Activated naive CD4-positive, alpha-beta T cell treated with anti-CD3 and anti-CD28 coated beads, Interleukin-2, amount 50 U/mL, for 72 hours (primary cell): ENCODE data around the gene SUN5. TPM values are rescaled to one million over a fixed set of nuclear protein-coding genes. Genes with fewer than 3 reads are reported as not detected.
A peak's percentile ranks its signal among the peaks of the same experiment; 100 is the strongest.

ENCODE experiments used
- ATAC-seq, 2 donors: fragments of 150-1000 bp; cut with Tn5 transposase; 2 replicates each; pipeline ENCODE4 v1.10.0; 2021; ENCODE audit warnings: mild to moderate bottlenecking in 2 of 2, moderate library complexity in 2 of 2
- DNase-seq, 2 donors: peaks; one replicate each; pipeline ENCODE4 v3.0.0; 2021 to 2022; ENCODE audit warnings: low spot score in 2 of 2
- H3K27ac Mint-ChIP-seq, 2 donors: one replicate each; pipeline ENCODE4 v1.8.0; 2022; ENCODE audit warnings: mild to moderate bottlenecking in 2 of 2, mixed read lengths in 2 of 2
- H3K36me3 Mint-ChIP-seq, 2 donors: one replicate each; pipeline ENCODE4 v1.8.0; 2022; ENCODE audit warnings: mixed read lengths in 2 of 2
- H3K9me3 Mint-ChIP-seq, 2 donors: one replicate each; pipeline ENCODE4 v1.8.0; 2022; ENCODE audit warnings: mixed read lengths in 2 of 2
- total RNA-seq, 2 donors: library from RNA; stranded (reverse); gene quantifications; one replicate each; pipeline ENCODE4 v1.2.3, GENCODE V29; 2022

SUN5 gene
- total RNA-seq, 2 donors from 2014 or later = not detected

DNA sequence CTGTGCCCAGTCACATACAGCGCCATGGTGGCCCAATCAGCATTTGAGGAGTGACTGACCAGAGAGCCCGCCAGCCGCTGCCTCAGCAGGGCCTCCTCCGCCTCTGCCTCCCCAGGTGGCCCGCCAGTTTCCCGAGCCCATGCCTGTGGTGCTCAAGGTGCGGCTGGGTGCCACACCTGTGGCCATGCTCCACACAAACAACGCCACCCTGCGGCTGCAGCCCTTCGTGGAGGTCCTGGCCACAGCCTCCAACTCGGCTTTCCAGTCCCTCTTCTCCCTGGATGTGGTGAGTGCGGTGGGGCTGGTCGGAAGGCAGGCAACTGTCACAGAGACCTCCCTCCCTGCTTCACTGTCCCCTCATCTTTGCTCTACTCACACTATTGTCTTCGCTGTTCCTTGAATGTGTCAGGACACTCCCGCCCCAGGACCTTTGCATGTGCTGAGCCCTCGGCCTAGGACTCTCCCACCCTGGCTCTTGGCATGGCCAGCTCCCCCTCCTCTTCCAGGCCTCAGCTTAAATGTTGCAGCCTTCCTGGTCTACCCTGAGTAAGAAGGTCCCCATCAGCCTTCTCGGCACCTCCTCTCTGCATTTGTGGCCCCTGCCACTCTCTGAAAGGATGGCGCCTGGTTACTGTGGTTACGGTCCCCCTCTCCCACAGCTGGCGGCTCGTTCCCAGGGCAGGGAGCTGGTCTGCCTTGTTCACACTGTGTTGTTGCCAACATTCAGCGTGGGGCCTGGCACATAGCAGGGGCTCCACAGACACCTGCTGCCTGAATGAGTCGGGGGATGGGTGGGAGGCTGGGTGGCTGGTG lies 15.4 kb upstream of the SUN5 start:
- H3K27ac Mint-ChIP-seq = peak overlapping the region in 1 of 2 donors; percentile 60
- ATAC-seq (no peak), DNase-seq (no peak)
- no peaks in the 10 kb centered on the region for H3K36me3 Mint-ChIP-seq
- no peaks in the 10 kb centered on the region for H3K9me3 Mint-ChIP-seq

DNA sequence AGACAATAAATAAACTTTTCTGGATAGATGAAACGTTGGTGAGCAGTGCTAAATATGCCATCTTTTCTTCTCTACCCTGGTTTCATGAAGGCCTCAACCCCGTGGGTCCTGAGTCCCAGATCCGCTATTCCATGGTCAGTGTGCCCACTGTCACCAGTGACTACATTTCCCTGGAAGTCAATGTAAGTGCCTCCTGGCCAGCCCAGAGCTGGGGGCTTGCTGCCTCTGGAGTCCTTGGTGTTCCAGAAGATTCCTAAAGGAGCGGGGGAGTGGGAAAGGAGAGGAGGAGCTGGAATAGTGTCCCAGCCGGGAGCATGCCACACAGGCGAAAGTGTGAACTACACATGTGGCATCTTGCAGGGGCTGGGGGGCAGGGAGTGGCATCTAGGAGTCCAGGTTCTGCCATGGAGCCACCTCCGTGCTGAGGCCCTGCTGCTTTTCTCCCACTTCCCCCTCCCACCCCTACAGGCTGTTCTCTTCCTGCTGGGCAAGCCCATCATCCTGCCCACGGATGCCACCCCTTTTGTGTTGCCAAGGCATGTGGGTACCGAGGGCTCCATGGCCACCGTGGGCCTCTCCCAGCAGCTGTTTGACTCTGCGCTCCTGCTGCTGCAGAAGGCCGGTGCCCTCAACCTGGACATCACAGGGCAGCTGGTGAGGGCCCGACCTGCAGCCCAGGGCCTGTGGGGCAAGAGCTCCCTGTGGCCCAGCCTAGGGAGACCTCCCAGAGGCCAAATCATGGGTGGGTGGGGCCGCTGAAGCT lies 14.1 kb upstream of the SUN5 start:
- ATAC-seq (no peak), DNase-seq (no peak)
- Mint-ChIP-seq H3K36me3 (no peaks in the 10 kb centered on the region), H3K27ac (peak overlapping the region in 1 of 2 donors; percentile 60), H3K9me3 (no peaks in the 10 kb centered on the region)

DNA sequence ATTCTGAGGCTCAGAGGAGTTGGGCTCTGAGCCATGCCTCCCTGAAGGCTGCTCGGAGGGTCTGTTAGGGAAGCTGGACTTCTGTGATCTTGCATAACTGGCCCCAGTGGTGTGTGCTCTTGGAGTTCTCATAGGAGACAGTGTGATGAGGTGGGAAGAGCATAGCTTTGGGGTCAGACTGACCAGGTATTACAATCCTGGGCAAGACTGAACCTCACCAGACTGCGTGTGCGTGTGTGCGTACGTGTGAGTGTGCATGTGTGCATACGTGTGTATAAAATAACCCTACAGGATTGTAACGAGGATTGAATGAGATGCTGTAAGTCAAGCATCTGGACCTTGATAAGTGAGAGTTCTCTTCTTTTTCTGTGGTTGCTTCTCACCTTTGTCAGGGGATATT lies 13.3 kb upstream of the SUN5 start:
- ATAC-seq (no peak), DNase-seq (no peak)
- Mint-ChIP-seq H3K36me3 (no peaks in the 10 kb centered on the region), H3K9me3 (no peaks in the 10 kb centered on the region), H3K27ac (no peak overlapping the region)

DNA sequence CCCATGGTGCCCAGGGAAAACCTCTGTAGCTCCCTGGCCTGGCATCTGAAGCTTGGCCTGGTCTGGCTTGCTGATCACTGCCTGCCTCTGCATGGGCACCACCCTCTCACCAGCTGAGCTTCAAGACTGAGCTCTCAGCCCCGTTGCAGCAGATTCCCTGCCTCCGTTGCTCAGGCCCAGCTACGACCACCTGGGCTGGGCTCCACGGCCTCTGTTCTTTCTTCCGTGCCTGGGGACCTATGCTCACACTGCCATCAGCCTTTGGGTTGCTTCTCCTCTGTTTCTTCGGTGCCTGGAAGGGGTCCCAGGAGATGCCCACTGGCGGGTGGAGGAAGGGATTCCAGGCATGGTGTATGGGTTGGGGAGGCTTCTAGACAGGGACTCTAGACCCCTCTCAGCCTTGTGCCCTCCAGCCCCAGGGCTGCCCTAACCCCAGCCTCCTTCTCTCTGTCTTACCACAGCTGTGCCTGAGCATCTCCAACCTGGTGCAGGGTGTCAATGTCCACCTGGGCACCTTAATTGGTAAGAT lies 12.4 kb upstream of the SUN5 start:
- no peak for DNase-seq
- ATAC-seq = no peak
- no peaks in the 10 kb centered on the region for H3K36me3 Mint-ChIP-seq
- no peaks in the 10 kb centered on the region for H3K9me3 Mint-ChIP-seq
- peak overlapping the region; percentile 75 to 88 for H3K27ac Mint-ChIP-seq

DNA sequence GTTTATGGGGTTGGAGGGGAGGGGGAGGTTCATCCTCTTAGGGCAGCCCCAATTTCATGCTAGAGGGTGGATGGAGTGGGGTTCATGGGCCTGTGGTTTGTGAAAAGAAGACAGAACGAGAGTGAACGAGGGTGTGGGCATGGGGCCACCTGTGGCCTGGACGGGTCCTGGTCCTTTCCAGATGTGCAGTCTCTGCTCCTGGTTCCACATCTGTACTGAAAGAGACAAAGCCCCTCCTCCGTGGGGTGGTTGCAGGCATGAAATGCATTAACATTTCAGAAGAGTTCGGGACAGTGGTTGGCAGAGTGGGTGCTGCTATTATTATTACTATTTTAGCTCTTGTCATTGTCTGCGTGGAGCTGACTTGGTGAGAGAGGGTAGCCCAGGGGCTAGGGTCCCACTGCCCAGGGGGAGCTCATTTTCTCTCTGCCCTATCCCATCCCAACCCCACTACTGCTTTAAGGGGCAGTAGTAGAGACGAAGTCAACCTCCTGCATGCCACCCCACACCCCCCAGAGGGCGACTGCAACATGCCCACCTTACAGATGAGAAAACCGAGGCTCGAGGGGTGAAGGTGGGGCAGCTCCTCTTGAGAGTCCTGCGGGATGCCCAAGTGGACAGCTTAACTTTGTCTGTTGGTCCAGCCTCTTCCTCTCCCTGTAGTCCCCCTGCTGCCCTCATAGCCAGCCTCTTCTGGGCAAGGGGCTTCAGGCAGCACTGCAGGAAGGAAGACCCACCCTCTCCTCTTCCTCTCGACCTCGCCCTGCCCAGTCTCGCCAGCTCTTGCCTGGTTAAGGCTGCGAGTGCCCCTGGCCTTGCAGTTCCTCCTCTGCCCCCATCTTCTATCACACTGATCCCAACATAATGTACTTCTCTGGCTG lies 11.7 kb upstream of the SUN5 start:
- no peak for ATAC-seq
- no peak for DNase-seq
- H3K9me3 Mint-ChIP-seq = no peaks in the 10 kb centered on the region
- no peaks in the 10 kb centered on the region for H3K36me3 Mint-ChIP-seq
- H3K27ac Mint-ChIP-seq = peak overlapping the region; percentile 75 to 88

DNA sequence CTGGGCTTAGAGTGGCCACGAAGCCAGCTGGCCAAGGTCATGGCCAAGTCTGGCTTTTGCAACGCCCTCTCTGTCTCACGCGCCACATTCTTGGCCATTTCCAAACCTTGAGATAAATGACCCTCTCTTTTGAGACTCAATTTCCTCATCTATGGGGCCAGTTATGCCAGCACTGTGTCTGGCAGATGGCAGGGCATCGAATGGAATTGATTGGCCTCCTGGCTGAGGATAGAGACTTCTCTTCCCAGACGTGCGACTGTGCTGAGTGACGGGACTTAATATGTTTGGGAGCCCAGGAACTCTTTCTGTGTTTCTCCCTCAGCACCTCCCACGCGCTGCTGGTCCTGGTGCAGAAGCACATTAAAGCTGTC lies 10.9 kb upstream of the SUN5 start:
- ATAC-seq = no peak
- no peak for DNase-seq
- Mint-ChIP-seq H3K27ac (peak overlapping the region in 1 of 2 donors; percentile 14), H3K9me3 (no peaks in the 10 kb centered on the region), H3K36me3 (no peaks in the 10 kb centered on the region)

DNA sequence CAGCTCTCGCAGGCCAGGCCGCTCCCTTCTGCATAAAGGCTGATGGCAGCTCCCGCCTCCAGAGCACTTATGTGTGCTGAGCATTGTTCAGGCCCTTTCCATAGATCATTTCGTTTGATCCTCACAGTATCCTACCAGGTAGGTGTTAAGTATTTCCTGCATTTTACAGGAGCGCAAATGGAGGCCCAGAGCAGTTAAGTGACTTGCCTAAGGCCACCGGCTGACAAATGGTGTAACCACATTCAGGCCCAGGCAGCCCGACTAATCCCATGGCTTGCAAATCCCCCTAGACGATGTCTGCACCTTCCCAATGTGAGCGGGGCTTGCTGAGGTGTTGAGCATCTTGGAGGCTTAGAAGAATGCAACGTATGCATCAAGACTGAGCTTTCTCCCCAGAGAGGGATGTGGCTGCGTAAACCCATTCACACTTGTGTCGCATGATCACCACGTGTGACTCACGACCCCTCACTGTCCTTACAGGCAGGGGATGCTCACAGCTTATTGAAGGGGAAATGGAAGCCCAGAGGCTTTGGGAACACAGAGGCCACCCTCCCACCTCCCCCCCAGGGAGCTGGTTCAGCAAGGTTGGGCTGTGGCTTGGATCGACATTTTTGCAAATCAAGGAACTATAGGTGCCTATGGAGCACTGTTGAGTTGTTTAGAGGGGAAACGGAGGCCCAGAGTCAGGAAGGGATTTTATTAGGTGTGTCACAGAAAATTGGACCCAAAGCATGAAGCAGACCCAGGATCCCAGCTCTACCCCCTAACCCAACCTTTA lies 10.3 kb upstream of the SUN5 start:
- H3K36me3 Mint-ChIP-seq = no peaks in the 10 kb centered on the region

DNA sequence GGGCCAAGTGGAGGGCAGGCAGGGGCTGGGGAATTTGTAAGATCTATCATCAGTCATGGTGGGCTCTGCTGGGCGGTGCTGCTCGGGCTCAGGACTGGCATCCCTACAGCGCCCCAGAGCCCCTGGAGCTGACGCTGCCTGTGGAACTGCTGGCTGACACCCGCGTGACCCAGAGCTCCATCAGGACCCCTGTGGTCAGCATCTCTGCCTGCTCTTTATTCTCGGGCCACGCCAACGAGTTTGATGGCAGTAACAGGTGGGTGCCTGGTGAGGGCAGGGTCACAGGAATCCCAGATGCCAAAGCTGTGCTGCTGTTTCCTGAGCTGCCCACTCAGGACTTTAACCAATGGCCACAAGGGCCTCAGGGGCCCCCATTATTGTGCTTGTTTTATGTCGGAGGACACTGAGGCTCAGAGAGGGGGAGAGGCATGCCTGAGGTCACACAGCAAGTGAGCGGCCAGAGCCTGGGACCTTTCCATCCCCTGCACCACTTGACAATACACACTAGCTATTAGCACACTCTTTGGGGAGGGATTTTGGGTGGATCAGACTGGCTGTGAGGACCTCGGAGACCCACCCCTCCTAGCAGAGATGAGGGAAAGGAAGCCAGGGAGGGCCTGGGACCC lies 9.6 kb upstream of the SUN5 start:
- no peak for ATAC-seq
- no peak overlapping the region for H3K27ac Mint-ChIP-seq
- H3K36me3 Mint-ChIP-seq = no peaks in the 10 kb centered on the region
- no peak for DNase-seq
- H3K9me3 Mint-ChIP-seq = no peaks in the 10 kb centered on the region

More for the DNA sequence above, 10.3 kb upstream of the SUN5 start:
- ATAC-seq (no peak), DNase-seq (no peak)
- Mint-ChIP-seq H3K9me3 (no peaks in the 10 kb centered on the region), H3K27ac (no peak overlapping the region)

DNA sequence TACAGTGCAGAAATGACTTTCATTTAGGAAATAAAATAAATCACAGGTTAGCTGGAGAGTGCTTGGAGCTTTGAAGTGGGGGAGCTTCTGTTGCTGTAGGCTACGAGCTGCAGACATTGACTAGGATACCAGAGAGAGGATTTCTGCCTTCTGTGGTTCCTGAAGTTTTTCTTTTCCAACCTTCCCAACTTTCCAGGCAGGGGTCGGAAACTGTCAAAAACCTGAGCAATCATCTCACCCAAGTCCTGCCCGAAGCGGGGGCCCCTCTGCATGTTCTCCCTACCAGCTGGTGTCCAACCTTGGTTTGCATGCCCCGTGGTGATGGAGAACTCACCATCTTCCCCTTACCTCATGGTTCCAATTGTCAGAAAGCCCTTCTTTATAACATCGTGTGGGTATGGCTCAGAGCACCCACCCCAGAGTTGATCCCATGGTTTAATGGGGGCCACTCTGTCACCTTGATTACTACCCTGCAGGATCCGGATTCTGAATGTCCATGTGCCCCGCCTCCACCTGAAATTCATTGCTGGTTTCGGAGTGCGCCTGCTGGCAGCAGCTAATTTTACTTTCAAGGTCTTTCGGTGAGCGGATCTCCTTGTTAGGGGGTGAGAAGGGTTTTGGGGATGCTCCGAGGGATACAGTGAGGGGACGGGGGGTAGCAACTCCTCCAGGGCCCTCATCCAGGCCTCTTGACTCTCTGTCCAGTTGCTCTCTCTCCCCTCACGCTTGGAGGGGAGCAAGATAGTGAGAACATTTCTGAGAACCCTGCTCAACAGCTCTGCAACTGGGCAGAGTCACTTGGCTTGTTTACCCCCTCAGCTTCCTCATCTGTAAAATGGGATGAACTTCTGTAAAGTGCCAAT lies 8.3 kb upstream of the SUN5 start:
- no peaks in the 10 kb centered on the region for H3K36me3 Mint-ChIP-seq
- peak overlapping the region in 1 of 2 donors; percentile 55 for H3K27ac Mint-ChIP-seq
- no peak for DNase-seq
- no peaks in the 10 kb centered on the region for H3K9me3 Mint-ChIP-seq
- no peak for ATAC-seq

DNA sequence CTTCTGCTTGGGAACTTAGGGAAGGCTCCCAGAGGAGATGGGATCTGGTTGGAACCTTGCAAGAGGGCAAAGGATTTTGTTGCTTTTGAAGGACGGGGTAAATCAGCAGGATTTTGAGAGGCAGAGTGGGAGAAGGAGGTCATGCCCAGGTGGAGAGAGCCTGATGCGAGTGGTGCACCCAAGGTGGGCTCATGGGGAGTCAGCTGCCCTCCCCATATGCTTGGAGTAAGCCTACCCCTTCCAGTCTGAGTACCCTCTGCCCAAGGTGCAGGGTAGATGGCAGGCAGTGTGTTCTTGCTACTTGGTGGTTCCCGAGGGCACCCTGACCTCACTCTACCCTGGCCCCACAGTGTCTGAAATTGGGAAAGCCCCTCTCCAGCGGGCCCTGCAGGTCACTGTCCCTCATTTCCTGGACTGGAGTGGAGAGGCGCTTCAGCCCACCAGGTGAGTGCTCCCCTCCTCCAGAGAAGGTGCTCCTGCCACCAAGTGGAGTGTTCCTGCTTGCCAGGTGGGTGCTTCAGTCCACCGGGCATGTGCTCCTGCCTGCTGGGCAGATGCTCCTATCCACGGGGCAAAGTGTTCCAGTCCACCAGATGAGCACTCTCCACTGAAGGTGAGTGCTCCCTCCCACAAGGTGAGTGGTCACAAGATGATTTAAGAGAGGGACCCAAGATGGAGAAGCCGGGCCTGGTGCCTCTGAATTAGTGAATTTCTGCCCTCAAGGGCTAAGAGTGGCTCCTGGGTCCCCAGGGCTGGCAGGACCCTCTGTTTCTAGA lies 6.6 kb upstream of the SUN5 start:
- Mint-ChIP-seq H3K27ac (peak overlapping the region in 1 of 2 donors; percentile 79), H3K36me3 (no peaks in the 10 kb centered on the region), H3K9me3 (no peaks in the 10 kb centered on the region)
- DNase-seq (no peak), ATAC-seq (no peak)

DNA sequence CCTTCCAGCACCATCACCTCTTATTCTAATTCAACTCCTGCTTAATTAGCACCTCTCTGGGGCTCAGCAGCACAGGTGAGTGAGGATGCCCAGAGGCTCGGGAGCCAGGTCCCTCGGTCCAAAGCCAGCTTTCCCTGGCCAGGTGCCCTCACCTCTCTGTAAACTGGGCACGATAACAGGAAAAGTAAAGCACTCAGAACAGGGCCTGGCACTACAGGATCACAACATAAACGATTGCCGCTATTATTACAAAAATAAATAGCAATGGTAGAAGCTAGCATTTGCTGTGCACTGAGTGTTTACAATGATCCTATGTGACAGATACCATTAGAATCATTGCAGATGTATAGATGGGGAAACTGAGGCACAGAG lies 5.9 kb upstream of the SUN5 start:
- no peak for ATAC-seq
- H3K9me3 Mint-ChIP-seq = peaks cover 0 to 3% of the 10 kb centered on the region in 2 donors

DNA sequence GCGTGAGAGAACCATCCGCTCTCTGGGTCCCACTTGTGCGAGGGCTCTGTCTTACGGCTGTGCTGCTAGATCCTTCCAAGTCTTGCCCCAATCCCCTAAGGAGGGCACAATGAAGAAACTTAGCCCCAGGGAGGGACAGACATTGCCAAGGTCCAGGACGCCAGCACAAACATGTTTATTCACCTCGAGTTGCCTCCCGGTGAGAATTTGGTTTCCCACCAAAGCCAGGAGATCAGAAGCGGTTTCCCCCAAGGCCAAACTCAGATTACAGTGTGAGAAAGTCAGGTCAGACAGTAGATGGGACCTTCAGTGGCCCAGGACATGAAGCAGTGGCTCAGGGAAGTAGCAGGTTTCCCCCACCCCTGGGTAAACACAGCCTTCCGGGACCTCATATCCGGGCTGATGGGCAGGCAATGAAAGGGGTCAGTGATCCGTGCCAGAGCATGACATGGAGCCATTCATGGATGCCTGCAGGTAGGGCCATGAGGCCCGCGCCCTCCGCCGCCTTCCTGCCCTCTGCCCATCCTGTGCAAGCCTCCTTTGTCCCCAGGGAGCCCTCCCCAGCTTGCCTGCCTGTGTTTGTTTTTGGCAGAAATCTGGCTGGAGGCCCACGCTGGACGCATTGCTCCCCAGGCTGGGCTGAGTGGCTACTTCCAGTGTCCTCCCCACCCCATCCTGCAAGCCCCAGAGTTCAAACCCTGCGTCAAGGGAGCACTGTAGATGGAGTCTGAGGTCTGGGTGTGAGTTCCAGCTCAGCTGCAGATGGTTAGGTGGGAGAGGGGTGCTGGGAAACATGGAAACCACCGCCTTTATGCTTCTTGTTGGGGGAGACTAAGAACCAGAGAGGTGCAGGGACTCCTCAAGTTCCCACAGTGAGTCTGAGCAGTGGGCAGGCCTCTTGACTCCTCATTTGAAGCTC lies 5.2 kb upstream of the SUN5 start:
- Mint-ChIP-seq H3K27ac (no peak overlapping the region), H3K36me3 (no peaks in the 10 kb centered on the region), H3K9me3 (peaks cover 0 to 4% of the 10 kb centered on the region in 2 donors)
- DNase-seq (no peak), ATAC-seq (no peak)

More for the DNA sequence above, 5.9 kb upstream of the SUN5 start:
- peak overlapping the region in 1 of 2 donors; percentile 79 for H3K27ac Mint-ChIP-seq
- no peak for DNase-seq
- H3K36me3 Mint-ChIP-seq = no peaks in the 10 kb centered on the region
